H9 (cell line): Measurements from ENCODE around the gene KSR1. TPM values are rescaled to one million over a fixed set of nuclear protein-coding genes. Genes with fewer than 3 reads are reported as not detected.

Source experiments
- DNase-seq: peaks from one replicate; pipeline ENCODE4 v3.0.0-alpha.2; 2017
- H2AFZ ChIP-seq: one replicate; pipeline ENCODE4 v1.6.1; 2013; ENCODE audit warnings: mild to moderate bottlenecking, low read length, control low read depth, moderate library complexity
- H2AK5ac ChIP-seq: 2 replicates; pipeline ENCODE4 v1.6.1; 2013; ENCODE audit warnings: low read length, control low read depth, mixed read lengths; ENCODE audit not compliant: insufficient read length
- H2BK120ac ChIP-seq: one replicate; pipeline ENCODE4 v1.6.1; 2013; ENCODE audit warnings: low read depth, mild to moderate bottlenecking, low read length, control low read depth, inconsistent platforms; ENCODE audit not compliant: poor library complexity, severe bottlenecking
- H2BK12ac ChIP-seq: 2 replicates; pipeline ENCODE4 v1.6.1; 2013; ENCODE audit warnings: low read length, control low read depth, mixed read lengths, low read depth; ENCODE audit not compliant: insufficient read length
- H2BK15ac ChIP-seq: 2 replicates; pipeline ENCODE4 v1.6.1; 2013; ENCODE audit warnings: low read depth, low read length, control low read depth
- H2BK20ac ChIP-seq: one replicate; pipeline ENCODE4 v1.6.1; 2013; ENCODE audit warnings: low read depth, mild to moderate bottlenecking, low read length, control low read depth, inconsistent platforms; ENCODE audit not compliant: poor library complexity, severe bottlenecking
- H2BK5ac ChIP-seq: 2 replicates; pipeline ENCODE4 v1.6.1; 2013; ENCODE audit warnings: low read length, control low read depth, mixed read lengths; ENCODE audit not compliant: insufficient read length
- H3K14ac ChIP-seq: 2 replicates; pipeline ENCODE4 v1.6.1; 2013; ENCODE audit warnings: low read length, control low read depth; ENCODE audit not compliant: insufficient read depth
- H3K18ac ChIP-seq: 2 replicates; pipeline ENCODE4 v1.6.1; 2013; ENCODE audit warnings: low read depth, mild to moderate bottlenecking, mixed read lengths, low read length, control low read depth; ENCODE audit not compliant: insufficient read length
- H3K23ac ChIP-seq: 2 replicates; pipeline ENCODE4 v1.6.1; 2013; ENCODE audit warnings: low read length, control low read depth, mixed read lengths, low read depth; ENCODE audit not compliant: insufficient read length
- H3K23me2 ChIP-seq: 2 replicates; pipeline ENCODE4 v1.6.1; 2013; ENCODE audit warnings: low read depth, mild to moderate bottlenecking, mixed read lengths, low read length, control low read depth; ENCODE audit not compliant: insufficient read length, poor library complexity, severe bottlenecking
- H3K27ac ChIP-seq: 2 replicates; pipeline ENCODE4 v1.5.1; 2013; ENCODE audit warnings: low read length, control low read depth, mixed read lengths, low read depth; ENCODE audit not compliant: insufficient read length
- H3K27me3 ChIP-seq: 2 replicates; pipeline ENCODE4 v1.6.1; 2013; ENCODE audit warnings: low read length, control low read depth, inconsistent platforms; ENCODE audit not compliant: insufficient read depth
- H3K4ac ChIP-seq: 2 replicates; pipeline ENCODE4 v1.6.1; 2013; ENCODE audit warnings: low read depth, mild to moderate bottlenecking, control low read depth, inconsistent platforms, low read length, moderate library complexity
- H3K4me1 ChIP-seq: 2 replicates; pipeline ENCODE4 v1.6.1; 2013; ENCODE audit warnings: low read length, control low read depth, inconsistent platforms; ENCODE audit not compliant: insufficient read depth
- H3K4me2 ChIP-seq: 2 replicates; pipeline ENCODE4 v1.6.1; 2013; ENCODE audit warnings: low read length, control low read depth, mixed read lengths; ENCODE audit not compliant: insufficient read length, insufficient read depth
- H3K56ac ChIP-seq: 2 replicates; pipeline ENCODE4 v1.6.1; 2013; ENCODE audit warnings: low read depth, mild to moderate bottlenecking, mixed read lengths, low read length, control low read depth; ENCODE audit not compliant: insufficient read length
- H3K79me1 ChIP-seq: 2 replicates; pipeline ENCODE4 v1.6.1; 2013; ENCODE audit warnings: low read depth, mild to moderate bottlenecking, moderate library complexity, low read length, control low read depth, inconsistent platforms; ENCODE audit not compliant: insufficient read depth, poor library complexity, severe bottlenecking
- H3K79me2 ChIP-seq: 2 replicates; pipeline ENCODE4 v1.6.1; 2013; ENCODE audit warnings: low read length, control low read depth, inconsistent platforms; ENCODE audit not compliant: insufficient read depth
- H3K9ac ChIP-seq: 2 replicates; pipeline ENCODE4 v1.6.1; 2013; ENCODE audit warnings: low read length, control low read depth, mixed read lengths; ENCODE audit not compliant: insufficient read length; ENCODE audit errors: extremely low read depth
- H3K9me3 ChIP-seq: one replicate; pipeline ENCODE4 v1.6.1; 2013; ENCODE audit warnings: low read depth, low read length, inconsistent platforms; ENCODE audit not compliant: control insufficient read depth
- H3T11ph ChIP-seq: one replicate; pipeline ENCODE4 v1.6.1; 2013; ENCODE audit warnings: mild to moderate bottlenecking, low read length, control low read depth, inconsistent platforms
- H4K20me1 ChIP-seq: one replicate; pipeline ENCODE4 v1.6.1; 2013; ENCODE audit not compliant: control insufficient read depth, insufficient read length, insufficient read depth
- H4K5ac ChIP-seq: 2 replicates; pipeline ENCODE4 v1.6.1; 2013; ENCODE audit warnings: low read depth, mild to moderate bottlenecking, mixed read lengths, low read length, control low read depth; ENCODE audit not compliant: insufficient read length
- H4K8ac ChIP-seq: replicated peaks from 2 replicates; pipeline ENCODE4 v1.6.1; 2013; ENCODE audit warnings: low read length, control low read depth, mixed read lengths, low read depth; ENCODE audit not compliant: insufficient read length
- H4K91ac ChIP-seq: 2 replicates; pipeline ENCODE4 v1.6.1; 2013; ENCODE audit warnings: low read depth, mild to moderate bottlenecking, moderate library complexity, mixed read lengths, low read length, control low read depth; ENCODE audit not compliant: insufficient read length
- H3K27ac Mint-ChIP-seq, 3 experiments: 2 replicates in 2 of 3; 3 replicates in 1 of 3; pipeline ENCODE4 v1.8.0; 2020 to 2021; ENCODE audit warnings: mixed read lengths in 3 of 3, mild to moderate bottlenecking in 1 of 3, moderate library complexity in 1 of 3
- H3K27me3 Mint-ChIP-seq: 2 replicates; pipeline ENCODE4 v1.8.0; 2021; ENCODE audit warnings: low read depth, mild to moderate bottlenecking, moderate library complexity, mixed read lengths
- H3K36me3 Mint-ChIP-seq, 3 experiments: 2 replicates in 2 of 3; 3 replicates in 1 of 3; pipeline ENCODE4 v1.8.0; 2020 to 2021; ENCODE audit warnings: low read depth in 3 of 3, mixed read lengths in 3 of 3; ENCODE audit not compliant: insufficient read depth in 1 of 3
- H3K4me1 Mint-ChIP-seq, 2 experiments: 2 replicates each; pipeline ENCODE4 v1.8.0; 2020; ENCODE audit warnings: mixed read lengths in 2 of 2
- H3K4me3 Mint-ChIP-seq, 2 experiments: 2 replicates in 1 of 2; 3 replicates in 1 of 2; pipeline ENCODE4 v1.8.0; 2020 to 2021; ENCODE audit warnings: mild to moderate bottlenecking in 2 of 2, mixed read lengths in 2 of 2, moderate library complexity in 1 of 2
- H3K9me3 Mint-ChIP-seq, 2 experiments: 2 replicates in 1 of 2; 3 replicates in 1 of 2; pipeline ENCODE4 v1.8.0; 2020; ENCODE audit warnings: mild to moderate bottlenecking in 2 of 2, mixed read lengths in 2 of 2, moderate library complexity in 1 of 2
- WGBS: extraction: QIAGEN DNeasy Blood & Tissue Kit; methylation state at CpG from one replicate; pipeline ENCODE4 v1.1.7; 2013; ENCODE audit warnings: missing lambda C conversion rate, low lambda C conversion rate, mixed read lengths; ENCODE audit not compliant: insufficient read length; ENCODE audit errors: extremely low coverage; 5-methylcytosine and 5-hydroxymethylcytosine counted together
- total RNA-seq: library from RNA; stranded (reverse); gene quantifications from 2 replicates; pipeline ENCODE4 v1.2.1, GENCODE V29; 2021
- TF ChIP-seq, protein P1 (sequence below): fragments of 200-600 bp; sonication (generic); conservative IDR thresholded peaks from 3 replicates; pipeline ENCODE4 v1.8.0; 2021; ENCODE audit warnings: antibody characterized with exemption, mild to moderate bottlenecking

The KSR1 gene
- total RNA-seq, 1 experiment from 2014 or later: 44.9 TPM

DNA sequence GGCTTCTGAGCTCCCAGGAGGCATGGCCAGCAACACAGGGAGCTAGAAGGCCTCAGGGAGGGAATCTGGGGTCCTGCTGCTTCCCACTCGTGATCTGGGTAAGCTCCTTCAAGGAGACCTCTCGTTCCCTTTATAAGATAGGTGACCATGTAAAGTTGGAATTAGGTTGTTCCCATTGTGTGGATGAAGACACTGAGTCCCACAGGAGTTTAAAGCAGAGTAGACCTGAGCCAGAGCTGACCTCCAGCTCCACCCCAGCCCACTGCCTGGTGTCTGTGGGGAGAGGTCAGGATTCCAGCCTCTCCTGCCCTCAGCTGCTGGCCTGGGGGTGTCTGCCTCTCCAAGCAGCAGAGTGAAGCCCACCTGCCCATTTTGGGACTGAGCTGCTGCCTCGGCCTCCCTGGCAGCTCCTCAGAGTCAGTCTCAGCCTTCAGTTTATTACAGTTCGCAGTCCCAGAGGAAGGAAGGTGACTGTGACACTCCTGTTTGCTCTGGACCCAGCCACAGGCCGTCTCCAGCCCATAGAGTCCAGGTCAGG, 141.6 kb downstream of the KSR1 start:
- Histone ChIP-seq H3K27me3 (no peaks in the 10 kb centered on the region), H4K20me1 (no peaks in the 10 kb centered on the region), H3K9me3 (no peaks in the 10 kb centered on the region), H4K5ac (no peak overlapping the region), H3K79me1 (no peaks in the 10 kb centered on the region), H3K27ac (no peak overlapping the region), H3K4me1 (no peaks in the 10 kb centered on the region), H3K18ac (no peak overlapping the region), H3K56ac (no peak overlapping the region), H2BK20ac (no peak overlapping the region), H2BK5ac (no peak overlapping the region), H2BK12ac (no peak overlapping the region), H3T11ph (no peak overlapping the region), H3K23ac (no peak overlapping the region), H3K4ac (no peak overlapping the region), H2AFZ (no peak overlapping the region), H3K14ac (no peak overlapping the region), H3K79me2 (no peaks in the 10 kb centered on the region), H4K8ac (no peak overlapping the region), H3K23me2 (no peaks in the 10 kb centered on the region), H2AK5ac (no peak overlapping the region), H3K9ac (no peak overlapping the region), H4K91ac (no peak overlapping the region), H3K4me2 (no peak overlapping the region), H2BK15ac (no peak overlapping the region), H2BK120ac (no peak overlapping the region)
- Mint-ChIP-seq H3K27me3 (no peaks in the 10 kb centered on the region), H3K36me3 (peaks cover 9 to 39% (median 22%) of the 10 kb centered on the region in 3 experiments; a peak in 6 of 7 replicates), H3K4me3 (no peak overlapping the region), H3K4me1 (peaks cover 3 to 4% of the 10 kb centered on the region in 2 experiments; a peak in 2 of 4 replicates), H3K27ac (0 out of 7 replicates have a peak overlapping the region, but pooled peaks of 1 of the 3 experiments have one; percentile 56), H3K9me3 (no peaks in the 10 kb centered on the region)
- TF ChIP-seq, protein P1, sequence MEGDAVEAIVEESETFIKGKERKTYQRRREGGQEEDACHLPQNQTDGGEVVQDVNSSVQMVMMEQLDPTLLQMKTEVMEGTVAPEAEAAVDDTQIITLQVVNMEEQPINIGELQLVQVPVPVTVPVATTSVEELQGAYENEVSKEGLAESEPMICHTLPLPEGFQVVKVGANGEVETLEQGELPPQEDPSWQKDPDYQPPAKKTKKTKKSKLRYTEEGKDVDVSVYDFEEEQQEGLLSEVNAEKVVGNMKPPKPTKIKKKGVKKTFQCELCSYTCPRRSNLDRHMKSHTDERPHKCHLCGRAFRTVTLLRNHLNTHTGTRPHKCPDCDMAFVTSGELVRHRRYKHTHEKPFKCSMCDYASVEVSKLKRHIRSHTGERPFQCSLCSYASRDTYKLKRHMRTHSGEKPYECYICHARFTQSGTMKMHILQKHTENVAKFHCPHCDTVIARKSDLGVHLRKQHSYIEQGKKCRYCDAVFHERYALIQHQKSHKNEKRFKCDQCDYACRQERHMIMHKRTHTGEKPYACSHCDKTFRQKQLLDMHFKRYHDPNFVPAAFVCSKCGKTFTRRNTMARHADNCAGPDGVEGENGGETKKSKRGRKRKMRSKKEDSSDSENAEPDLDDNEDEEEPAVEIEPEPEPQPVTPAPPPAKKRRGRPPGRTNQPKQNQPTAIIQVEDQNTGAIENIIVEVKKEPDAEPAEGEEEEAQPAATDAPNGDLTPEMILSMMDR: no peak
- WGBS: no CpG with 5 or more reads among the region's 5 CpGs
- no peak for DNase-seq
